Cardiac muscle cell (in vitro differentiated cells and primary cell): ENCODE results near the gene FCN1. TPM values are rescaled to one million over a fixed set of nuclear protein-coding genes. Genes with fewer than 3 reads are reported as not detected.

Source experiments
- DNase-seq, 2 donors: peaks; one replicate each; pipeline versions ENCODE4 v3.0.0 to v3.0.0-alpha.2; 2010 to 2017; ENCODE audit warnings: low read depth in 1 of 2, low spot score in 1 of 2
- H3K27ac ChIP-seq: fragments of 200-600 bp; sonication (generic); 2 replicates; pipeline ENCODE4 v1.5.1; 2016
- H3K27me3 ChIP-seq: fragments of 200-600 bp; sonication (generic); 2 replicates; pipeline ENCODE4 v1.6.0; 2016; ENCODE audit warnings: control low read depth
- H3K36me3 ChIP-seq: fragments of 200-600 bp; sonication (generic); 2 replicates; pipeline ENCODE4 v1.5.1; 2016; ENCODE audit warnings: control low read depth
- H3K4me1 ChIP-seq: fragments of 200-600 bp; sonication (generic); 2 replicates; pipeline ENCODE4 v1.8.1; 2017; ENCODE audit warnings: low read depth, mild to moderate bottlenecking, mixed run types
- H3K4me3 ChIP-seq: fragments of 200-600 bp; sonication (generic); 2 replicates; pipeline ENCODE4 v1.5.1; 2016; ENCODE audit warnings: mild to moderate bottlenecking
- H3K9me3 ChIP-seq: fragments of 200-600 bp; sonication (generic); 2 replicates; pipeline ENCODE4 v1.5.1; 2017; ENCODE audit warnings: low read depth, mild to moderate bottlenecking, control low read depth
- CTCF ChIP-seq: IDR thresholded peaks from 2 replicates; pipeline ENCODE4 v1.5.1; 2012; ENCODE audit warnings: low read depth, mild to moderate bottlenecking, low read length
- polyA plus RNA-seq: library from polyadenylated mRNA; unstranded; fragments of >200 nt; fragmentation: Nextera tagmentation; extraction: Ambion mirVana; gene quantifications from 2 replicates; pipeline ENCODE4 v1.2.1, GENCODE V29; 2016
- total RNA-seq: library from RNA; depleted of rRNA; stranded (reverse); fragments of >200 nt; gene quantifications from 2 replicates; pipeline ENCODE4 v1.2.3, GENCODE V29; 2016

The FCN1 gene
- total and polyA plus RNA-seq, 2 experiments from 2014 or later: not detected

GRCh38 chr9:134964271-134965055, 46.8 kb upstream of the FCN1 start:
- Histone ChIP-seq H3K4me1 (peaks cover 3% of the 10 kb centered on the region), H3K4me3 (no peak overlapping the region), H3K36me3 (no peaks in the 10 kb centered on the region), H3K27me3 (no peaks in the 10 kb centered on the region), H3K9me3 (no peaks in the 10 kb centered on the region), H3K27ac (no peak overlapping the region)
- no peak for DNase-seq
- no peak for TF ChIP-seq CTCF

GRCh38 chr9:134963546-134963945, 45.8 kb upstream of the FCN1 start:
- H3K9me3 ChIP-seq: no peaks in the 10 kb centered on the region
- H3K4me1 ChIP-seq: peaks cover 3% of the 10 kb centered on the region
- no peaks in the 10 kb centered on the region for H3K27me3 ChIP-seq
- H3K36me3 ChIP-seq: no peaks in the 10 kb centered on the region
- no peak overlapping the region for H3K27ac ChIP-seq
- H3K4me3 ChIP-seq: no peak overlapping the region
- no peak for TF ChIP-seq CTCF
- DNase-seq: no peak

GRCh38 chr9:134962973-134963364, 45.3 kb upstream of the FCN1 start:
- no peak for DNase-seq
- no peak overlapping the region for H3K4me3 ChIP-seq
- no peaks in the 10 kb centered on the region for H3K27me3 ChIP-seq
- H3K36me3 ChIP-seq: no peaks in the 10 kb centered on the region
- H3K4me1 ChIP-seq: peaks cover 3% of the 10 kb centered on the region
- H3K9me3 ChIP-seq: no peaks in the 10 kb centered on the region
- no peak for TF ChIP-seq CTCF
- H3K27ac ChIP-seq: no peak overlapping the region

- no peaks in the 10 kb centered on the region for H3K27me3 ChIP-seq
- no peak for TF ChIP-seq CTCF
- no peak overlapping the region for H3K4me3 ChIP-seq
- DNase-seq: no peak
- H3K4me1 ChIP-seq: no peaks in the 10 kb centered on the region
- no peak overlapping the region for H3K27ac ChIP-seq
- H3K36me3 ChIP-seq: no peaks in the 10 kb centered on the region
- H3K9me3 ChIP-seq: no peaks in the 10 kb centered on the region
Observed at GRCh38 chr9:134962065-134962972, 44.6 kb upstream of the FCN1 start.

GRCh38 chr9:134961331-134962064, 43.8 kb upstream of the FCN1 start:
- no peaks in the 10 kb centered on the region for H3K36me3 ChIP-seq
- H3K27me3 ChIP-seq: no peaks in the 10 kb centered on the region
- no peak overlapping the region for H3K4me3 ChIP-seq
- H3K4me1 ChIP-seq: no peaks in the 10 kb centered on the region
- TF ChIP-seq CTCF: no peak
- no peaks in the 10 kb centered on the region for H3K9me3 ChIP-seq
- no peak for DNase-seq
- H3K27ac ChIP-seq: no peak overlapping the region
